Activated CD8-positive, alpha-beta T cell treated with anti-CD3 and anti-CD28 coated beads for 36 hours (primary cell): ENCODE data around the gene DNAJC4. TPM values are rescaled to one million over a fixed set of nuclear protein-coding genes. Genes with fewer than 3 reads are reported as not detected.

Experiments used
- ATAC-seq: fragments of 200-7000 bp; cut with Tn5 transposase; one replicate; pipeline ENCODE4 v1.10.0; 2021; ENCODE audit warnings: mild to moderate bottlenecking, moderate library complexity
- CTCF ChIA-PET: fragments of 350-600 bp; sonication (Branson Sonifier 250); formaldehyde crosslinking; loops from one replicate; lab custom pipeline; 2021; ENCODE audit warnings: antibody characterized with exemption; lab: Charles Lee
- POLR2A ChIA-PET: fragments of 350-600 bp; sonication (Branson Sonifier 250); formaldehyde crosslinking; loops from one replicate; lab custom pipeline; 2021; ENCODE audit warnings: antibody characterized with exemption; lab: Charles Lee
- DNase-seq: peaks from one replicate; pipeline ENCODE4 v3.0.0-alpha.2; 2020
- H3K27ac Mint-ChIP-seq: one replicate; pipeline ENCODE4 v1.8.0; 2021; ENCODE audit warnings: mild to moderate bottlenecking, mixed read lengths
- H3K27me3 Mint-ChIP-seq: one replicate; pipeline ENCODE4 v1.8.0; 2021; ENCODE audit warnings: mixed read lengths
- H3K36me3 Mint-ChIP-seq: one replicate; pipeline ENCODE4 v1.8.0; 2021; ENCODE audit warnings: low read depth, mixed read lengths
- H3K4me1 Mint-ChIP-seq: one replicate; pipeline ENCODE4 v1.8.0; 2021; ENCODE audit warnings: low read depth, mixed read lengths
- H3K4me3 Mint-ChIP-seq: one replicate; pipeline ENCODE4 v1.8.0; 2021; ENCODE audit warnings: mild to moderate bottlenecking, moderate library complexity, mixed read lengths
- H3K9me3 Mint-ChIP-seq: one replicate; pipeline ENCODE4 v1.8.0; 2021; ENCODE audit warnings: mixed read lengths
- CTCF ChIP-seq: fragments of 200-600 bp; IDR thresholded peaks from one replicate; pipeline ENCODE4 v1.8.0; 2022; ENCODE audit warnings: antibody characterized with exemption, mild to moderate bottlenecking
- intact Hi-C: fragments of 100-400 bp; cut with micrococcal nuclease; formaldehyde crosslinking; loops from one replicate; pipeline ENCODE4 v1.10.0; 2022
- total RNA-seq, 2 experiments: library from RNA; stranded (reverse); gene quantifications; one replicate each; pipeline ENCODE4 v1.2.3, GENCODE V29; 2021

The DNAJC4 gene
- total RNA-seq, 2 experiments from 2014 or later, result 25.8 to 26.1 TPM

- Mint-ChIP-seq H3K36me3 (peaks cover 35% of the 10 kb centered on the region), H3K9me3 (no peaks in the 10 kb centered on the region), H3K4me1 (peaks cover 38% of the 10 kb centered on the region), H3K27me3 (no peaks in the 10 kb centered on the region), H3K4me3 (no peak overlapping the region), H3K27ac (peak overlapping the region; percentile 98)
- DNase-seq (no peak), ATAC-seq (no peak)
- ChIA-PET CTCF (interaction anchor here (0.6 to 2.2 kb wide), 4 partner anchors 11 to 66 kb away, joined by 3 to 10 read pairs (median 4); partner anchors contain the start of genes FERMT3, NUDT22 and TRPT1), POLR2A (interaction anchor here (0.9 to 2.7 kb wide), 11 partner anchors 9 to 80 kb away, joined by 3 to 12 read pairs (median 3); partner anchors contain the start of genes FERMT3, PLCB3, PRDX5 and TRMT112)
- intact Hi-C loops, result no loop called here
- no peak for TF ChIP-seq CTCF
Measured at GRCh38 chr11:64238076-64238475, 7.7 kb downstream of the DNAJC4 start.

GRCh38 chr11:64238999-64239398 is 8.7 kb downstream of the DNAJC4 start:
- H3K4me3 Mint-ChIP-seq, result no peak overlapping the region

GRCh38 chr11:64239662-64240434 is 9.5 kb downstream of the DNAJC4 start:
- peak; percentile 63 for DNase-seq
- POLR2A ChIA-PET, result interaction anchor here (0.7 to 2.1 kb wide), 10 partner anchors 8 to 77 kb away, joined by 3 to 5 read pairs (median 3); partner anchors contain the start of genes ESRRA, FERMT3 and TRMT112
- no peaks in the 10 kb centered on the region for H3K27me3 Mint-ChIP-seq
- H3K4me1 Mint-ChIP-seq, result peaks cover 50% of the 10 kb centered on the region
- CTCF ChIA-PET, result interaction anchor here (2.2 kb wide), 1 partner anchor 13 kb away, joined by 10 read pairs; the partner anchor contains the start of genes NUDT22 and TRPT1
- peaks cover 47% of the 10 kb centered on the region for H3K36me3 Mint-ChIP-seq
- no peak for ATAC-seq
- intact Hi-C loops, result loop anchor here (10.0 kb wide), 1 partner anchor 65 kb away; the partner anchor contains the start of genes CATSPERZ and ESRRA
- H3K4me3 Mint-ChIP-seq, result peak overlapping the region; percentile 93
- H3K9me3 Mint-ChIP-seq, result no peaks in the 10 kb centered on the region
- TF ChIP-seq CTCF, result no peak
- peak overlapping the region; percentile 98 for H3K27ac Mint-ChIP-seq

More at GRCh38 chr11:64238999-64239398, 8.7 kb downstream of the DNAJC4 start:
- intact Hi-C loops, result no loop called here
- Mint-ChIP-seq H3K4me1 (peaks cover 46% of the 10 kb centered on the region), H3K27me3 (no peaks in the 10 kb centered on the region), H3K36me3 (peaks cover 44% of the 10 kb centered on the region), H3K9me3 (no peaks in the 10 kb centered on the region), H3K27ac (peak overlapping the region; percentile 98)
- no peak for ATAC-seq
- TF ChIP-seq CTCF, result no peak
- ChIA-PET CTCF (interaction anchor here (1.1 to 2.2 kb wide), 3 partner anchors 12 to 35 kb away, joined by 4 to 10 read pairs (median 5); partner anchors contain the start of genes FERMT3, NUDT22 and TRPT1), POLR2A (interaction anchor here (0.9 to 2.7 kb wide), 10 partner anchors 8 to 79 kb away, joined by 3 to 12 read pairs (median 4); partner anchors contain the start of genes FERMT3, PLCB3, PRDX5 and TRMT112)
- no peak for DNase-seq

- intact Hi-C loops, result loop anchor here (10.0 kb wide), 1 partner anchor 64 kb away; the partner anchor contains the start of genes CATSPERZ and ESRRA
- peak within 1 kb of the TSS; percentile 93 for H3K4me3 Mint-ChIP-seq
- peaks cover 44% of the 10 kb centered on the region for H3K4me1 Mint-ChIP-seq
- peaks cover 45% of the 10 kb centered on the region for H3K36me3 Mint-ChIP-seq
- no peaks in the 10 kb centered on the region for H3K9me3 Mint-ChIP-seq
- no peaks in the 10 kb centered on the region for H3K27me3 Mint-ChIP-seq
- ChIA-PET POLR2A (interaction anchor here (0.7 to 5.4 kb wide), 17 partner anchors 9 to 76 kb away, joined by 3 to 41 read pairs (median 4); partner anchors contain the start of genes DNAJC4, ESRRA, FERMT3 and NUDT22), CTCF (interaction anchor here (0.7 to 0.9 kb wide), 5 partner anchors 10 to 77 kb away, joined by 3 to 4 read pairs (median 4); partner anchors contain the start of genes PRDX5 and TRMT112)
- TF ChIP-seq CTCF, result no peak
- peak within 1 kb of the TSS; percentile 98 for H3K27ac Mint-ChIP-seq
- ATAC-seq, result peak; percentile 64
- peak; percentile 98 for DNase-seq
Measured at GRCh38 chr11:64240435-64241240, 10.3 kb downstream of the DNAJC4 start, which contains the start of gene FKBP2. TSS of gene FKBP2 (plus strand) at chr11:64241095. CDS start at chr11:64242388, 1,293 bp downstream.
